Sigmoid colon (tissue), 7 donors: ENCODE measurements around the gene EFL1. TPM values are rescaled to one million over a fixed set of nuclear protein-coding genes. Genes with fewer than 3 reads are reported as not detected.

Experiments
- DNase-seq: peaks from one replicate; pipeline ENCODE4 v3.0.0-alpha.2; 2019
- H3K27ac ChIP-seq, 4 donors: fragments of 200-600 bp; sonication (generic); one replicate each; pipeline ENCODE4 v1.5.1; 2016 to 2019; ENCODE audit warnings: mild to moderate bottlenecking in 1 of 4
- H3K27me3 ChIP-seq, 3 donors: fragments of 200-600 bp; sonication (generic); one replicate each; pipeline ENCODE4 v1.5.1; 2019; ENCODE audit warnings: mild to moderate bottlenecking in 1 of 3
- H3K36me3 ChIP-seq, 4 donors: fragments of 200-600 bp; sonication (generic); one replicate each; pipeline ENCODE4 v1.5.1; 2016 to 2019
- H3K4me1 ChIP-seq, 4 donors: fragments of 200-600 bp; sonication (generic); one replicate each; pipeline ENCODE4 v1.5.1; 2017 to 2019
- H3K4me3 ChIP-seq, 4 donors: fragments of 200-600 bp; sonication (generic); one replicate each; pipeline ENCODE4 v1.5.1; 2017 to 2019; ENCODE audit warnings: mild to moderate bottlenecking in 2 of 4, moderate library complexity in 1 of 4
- H3K9me3 ChIP-seq, 4 donors: fragments of 200-600 bp in 3 of 4; sonication (generic) in 3 of 4; one replicate each; pipeline versions ENCODE4 v1.5.1 to v1.6.1; 2013 to 2019
- CTCF ChIP-seq, 4 experiments: fragments of 450-650 bp in 3 of 4; fragments of 200-600 bp in 1 of 4; IDR thresholded peaks; one replicate each; pipeline ENCODE4 v1.5.1; 2016 to 2019; ENCODE audit warnings: antibody characterized with exemption in 4 of 4, mild to moderate bottlenecking in 3 of 4, moderate library complexity in 2 of 4
- EP300 ChIP-seq, 4 donors: sonication (generic); formaldehyde crosslinking; IDR thresholded peaks; one replicate each; pipeline ENCODE4 v1.6.1; 2017; ENCODE audit warnings: antibody characterized with exemption in 4 of 4
- POLR2A ChIP-seq, 2 donors: fragments of 450-650 bp; IDR thresholded peaks; one replicate each; pipeline ENCODE4 v1.6.1; 2016; ENCODE audit warnings: antibody characterized with exemption in 2 of 2, mild to moderate bottlenecking in 2 of 2, moderate library complexity in 2 of 2
- POLR2AphosphoS5 ChIP-seq, 4 donors: sonication (generic); formaldehyde crosslinking; IDR thresholded peaks; one replicate each; pipeline ENCODE4 v1.6.1; 2017; ENCODE audit warnings: antibody characterized with exemption in 4 of 4
- WGBS, 2 donors: extraction: QIAGEN DNeasy Blood & Tissue Kit; methylation state at CpG; one replicate each; pipeline ENCODE4 v1.1.7; 2013; 5-methylcytosine and 5-hydroxymethylcytosine counted together
- intact Hi-C: fragments of 100-400 bp; cut with DNase I; formaldehyde crosslinking; loops from one replicate; pipeline ENCODE4 v1.15.1; 2023
- polyA plus RNA-seq, 3 donors: library from polyadenylated mRNA; stranded (reverse); fragments of 200-250 nt; gene quantifications; one replicate each; pipeline ENCODE4 v1.2.3, GENCODE V29; 2013
- total RNA-seq, 4 donors: library from RNA; depleted of rRNA; stranded (reverse); fragments of >200 nt; gene quantifications; one replicate each; pipeline ENCODE4 v1.1.0, GENCODE V29; 2016
- donor health status: healthy with polysubstance abuse.
- donor health status: Bipolar disorder and iron deficiency.
- donor health status: healthy.

The EFL1 gene
- total and polyA plus RNA-seq, 7 donors, result 10.8 to 15.7 (median 13.6) TPM

GRCh38 chr15:82093774-82094211 lies 168.7 kb downstream of the EFL1 start:
- Histone ChIP-seq H3K36me3 (no peaks in the 10 kb centered on the region), H3K9me3 (no peaks in the 10 kb centered on the region), H3K4me3 (no peak overlapping the region), H3K27me3 (no peaks in the 10 kb centered on the region), H3K27ac (no peak overlapping the region), H3K4me1 (no peaks in the 10 kb centered on the region)
- 91 to 92% methylated on average over 13 of the region's 13 CpGs for WGBS, 2 donors
- intact Hi-C loops, result no loop called here
- TF ChIP-seq EP300 (IDR thresholded peaks at IDR 0.05) (no peak), POLR2A (IDR thresholded peaks at IDR 0.05) (no peak), POLR2AphosphoS5 (IDR thresholded peaks at IDR 0.05) (no peak), CTCF (IDR thresholded peaks at IDR 0.05) (no peak)
- no peak for DNase-seq

- WGBS, 2 donors, result 88% methylated on average over 5 of the region's 5 CpGs
- intact Hi-C loops, result no loop called here
- no peak for TF ChIP-seq CTCF (IDR thresholded peaks at IDR 0.05)
- Histone ChIP-seq H3K4me1 (no peaks in the 10 kb centered on the region), H3K27ac (no peak overlapping the region), H3K36me3 (no peaks in the 10 kb centered on the region), H3K27me3 (no peaks in the 10 kb centered on the region), H3K9me3 (no peaks in the 10 kb centered on the region), H3K4me3 (no peak overlapping the region)
- DNase-seq, result no peak
These were observed 169.2 kb downstream of the EFL1 start for GRCh38 chr15:82093325-82093724.

GRCh38 chr15:82091636-82092140 lies 170.8 kb downstream of the EFL1 start:
- Histone ChIP-seq H3K27me3 (no peaks in the 10 kb centered on the region), H3K4me3 (no peak overlapping the region), H3K36me3 (no peaks in the 10 kb centered on the region), H3K4me1 (no peaks in the 10 kb centered on the region), H3K9me3 (no peaks in the 10 kb centered on the region), H3K27ac (no peak overlapping the region)
- WGBS, 2 donors, result 83 to 89% methylated on average over 3 of the region's 3 CpGs
- intact Hi-C loops, result no loop called here
- no peak for DNase-seq
- TF ChIP-seq CTCF (IDR thresholded peaks at IDR 0.05) (no peak), POLR2AphosphoS5 (IDR thresholded peaks at IDR 0.05) (no peak), POLR2A (IDR thresholded peaks at IDR 0.05) (no peak), EP300 (IDR thresholded peaks at IDR 0.05) (no peak)

- intact Hi-C loops, result no loop called here
- no peaks in the 10 kb centered on the region for H3K4me1 ChIP-seq
- H3K4me3 ChIP-seq, result no peak overlapping the region
- TF ChIP-seq POLR2AphosphoS5 (IDR thresholded peaks at IDR 0.05) (no peak), CTCF (IDR thresholded peaks at IDR 0.05) (no peak), EP300 (IDR thresholded peaks at IDR 0.05) (no peak), POLR2A (IDR thresholded peaks at IDR 0.05) (no peak)
- no peak overlapping the region for H3K27ac ChIP-seq
- no peak for DNase-seq
- no peaks in the 10 kb centered on the region for H3K36me3 ChIP-seq
- no peaks in the 10 kb centered on the region for H3K9me3 ChIP-seq
- whole genome bisulfite sequencing, 2 donors, result 78 to 89% methylated on average over 16 of the region's 16 CpGs
- H3K27me3 ChIP-seq, result no peaks in the 10 kb centered on the region
These were observed 176.1 kb downstream of the EFL1 start for GRCh38 chr15:82086243-82086995.
